ENCODE measurements around the gene WNT11. TPM values are rescaled to one million over a fixed set of nuclear protein-coding genes. Genes with fewer than 3 reads are reported as not detected.

The WNT11 gene
- total and polyA plus RNA-seq, 2 donors from 2014 or later = 0.80 to 2.2 TPM

DNA sequence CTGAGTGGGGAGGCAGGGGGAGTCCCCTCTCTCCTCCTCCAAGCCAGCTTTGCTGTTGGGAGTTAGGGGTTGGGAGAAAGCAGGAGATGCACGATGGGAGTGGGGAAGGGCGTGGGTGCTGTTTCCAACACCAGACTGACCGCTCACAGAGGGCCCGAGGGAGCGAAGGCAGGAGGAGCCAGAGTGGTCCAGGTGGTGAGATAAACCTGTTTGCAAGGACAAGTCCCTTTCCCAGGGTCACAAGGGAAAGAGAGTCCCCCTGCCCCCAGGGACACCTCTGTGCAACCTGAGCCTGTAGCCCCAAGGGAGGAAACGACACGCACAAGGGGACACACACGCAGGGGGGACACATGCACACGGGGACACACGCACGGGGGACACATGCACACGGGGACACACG lies 42.2 kb downstream of the WNT11 start:
- peak in 1 of 5 donors; percentile 18 for DNase-seq
- Histone ChIP-seq H3K36me3 (ENCODE audit: control insufficient read depth in 2 of 3, insufficient read depth in 3 of 3, low read length in 3 of 3) (no peaks in the 10 kb centered on the region), H3K9ac (ENCODE audit: low read length in 3 of 3) (no peak overlapping the region), H3K4me1 (ENCODE audit: control insufficient read depth in 2 of 3, insufficient read depth in 2 of 3, low read depth in 1 of 3, low read length in 3 of 3) (no peaks in the 10 kb centered on the region), H3K9me3 (ENCODE audit: control insufficient read depth in 2 of 3, insufficient read depth in 1 of 3, low read length in 3 of 3) (no peaks in the 10 kb centered on the region), H3K27ac (ENCODE audit: low read depth in 2 of 2, low read length in 2 of 2) (no peak overlapping the region), H3K27me3 (ENCODE audit: control insufficient read depth, insufficient read depth, low read length) (no peaks in the 10 kb centered on the region), H3K4me3 (ENCODE audit: low read length in 3 of 3) (no peak overlapping the region)
- no peak for FAIRE-seq
- intact Hi-C loops (cut with DNase I) = no loop called here
- TF ChIP-seq, protein P1, sequence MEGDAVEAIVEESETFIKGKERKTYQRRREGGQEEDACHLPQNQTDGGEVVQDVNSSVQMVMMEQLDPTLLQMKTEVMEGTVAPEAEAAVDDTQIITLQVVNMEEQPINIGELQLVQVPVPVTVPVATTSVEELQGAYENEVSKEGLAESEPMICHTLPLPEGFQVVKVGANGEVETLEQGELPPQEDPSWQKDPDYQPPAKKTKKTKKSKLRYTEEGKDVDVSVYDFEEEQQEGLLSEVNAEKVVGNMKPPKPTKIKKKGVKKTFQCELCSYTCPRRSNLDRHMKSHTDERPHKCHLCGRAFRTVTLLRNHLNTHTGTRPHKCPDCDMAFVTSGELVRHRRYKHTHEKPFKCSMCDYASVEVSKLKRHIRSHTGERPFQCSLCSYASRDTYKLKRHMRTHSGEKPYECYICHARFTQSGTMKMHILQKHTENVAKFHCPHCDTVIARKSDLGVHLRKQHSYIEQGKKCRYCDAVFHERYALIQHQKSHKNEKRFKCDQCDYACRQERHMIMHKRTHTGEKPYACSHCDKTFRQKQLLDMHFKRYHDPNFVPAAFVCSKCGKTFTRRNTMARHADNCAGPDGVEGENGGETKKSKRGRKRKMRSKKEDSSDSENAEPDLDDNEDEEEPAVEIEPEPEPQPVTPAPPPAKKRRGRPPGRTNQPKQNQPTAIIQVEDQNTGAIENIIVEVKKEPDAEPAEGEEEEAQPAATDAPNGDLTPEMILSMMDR (IDR thresholded peaks at IDR 0.05; ENCODE audit: borderline replicate concordance, extremely low read depth, insufficient read depth) = no peak

DNA sequence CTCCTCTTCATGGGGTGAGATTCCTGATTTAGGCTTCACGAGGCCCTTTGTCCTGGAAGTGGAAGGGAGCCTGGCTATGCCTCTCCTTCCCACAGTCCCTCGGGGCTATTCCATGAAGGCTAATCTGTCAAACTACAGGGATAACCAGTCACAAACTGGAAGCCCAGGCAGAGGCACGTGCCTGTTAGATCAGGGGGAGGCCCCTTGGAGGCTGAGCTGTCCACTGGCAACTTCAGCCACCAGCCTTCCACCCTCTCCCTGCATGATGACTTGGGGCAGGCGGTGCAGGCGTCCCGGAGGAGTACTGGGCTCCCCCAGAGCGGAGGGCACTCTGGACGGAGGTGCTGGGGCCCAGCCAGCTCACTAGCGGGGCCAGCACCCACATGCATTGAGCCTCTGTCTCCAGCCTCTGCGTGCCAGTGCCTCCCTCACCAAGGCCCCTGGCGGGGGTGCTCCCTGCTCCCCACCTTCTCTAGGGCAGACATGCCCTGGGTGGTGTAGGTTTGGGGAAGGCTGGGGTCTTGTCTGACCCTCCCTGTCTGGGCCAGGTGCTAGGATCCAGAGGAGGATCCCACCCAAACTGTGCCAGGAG lies 42.9 kb downstream of the WNT11 start:
- H3K9ac ChIP-seq (ENCODE audit: low read length in 3 of 3) = no peak overlapping the region
- H3K4me1 ChIP-seq (ENCODE audit: control insufficient read depth in 2 of 3, insufficient read depth in 2 of 3, low read depth in 1 of 3, low read length in 3 of 3) = no peaks in the 10 kb centered on the region
- peak in 1 of 5 donors; percentile 61 for DNase-seq
- no peak overlapping the region for H3K27ac ChIP-seq (ENCODE audit: low read depth in 2 of 2, low read length in 2 of 2)
- H3K9me3 ChIP-seq (ENCODE audit: control insufficient read depth in 2 of 3, insufficient read depth in 1 of 3, low read length in 3 of 3) = no peaks in the 10 kb centered on the region
- TF ChIP-seq, protein P1 (IDR thresholded peaks at IDR 0.05; ENCODE audit: borderline replicate concordance, extremely low read depth, insufficient read depth) = no peak
- no peak overlapping the region for H3K4me3 ChIP-seq (ENCODE audit: low read length in 3 of 3)
- no peak for FAIRE-seq
- intact Hi-C loops (cut with DNase I) = no loop called here
- H3K27me3 ChIP-seq (ENCODE audit: control insufficient read depth, insufficient read depth, low read length) = no peaks in the 10 kb centered on the region
- H3K36me3 ChIP-seq (ENCODE audit: control insufficient read depth in 2 of 3, insufficient read depth in 3 of 3, low read length in 3 of 3) = no peaks in the 10 kb centered on the region

DNA sequence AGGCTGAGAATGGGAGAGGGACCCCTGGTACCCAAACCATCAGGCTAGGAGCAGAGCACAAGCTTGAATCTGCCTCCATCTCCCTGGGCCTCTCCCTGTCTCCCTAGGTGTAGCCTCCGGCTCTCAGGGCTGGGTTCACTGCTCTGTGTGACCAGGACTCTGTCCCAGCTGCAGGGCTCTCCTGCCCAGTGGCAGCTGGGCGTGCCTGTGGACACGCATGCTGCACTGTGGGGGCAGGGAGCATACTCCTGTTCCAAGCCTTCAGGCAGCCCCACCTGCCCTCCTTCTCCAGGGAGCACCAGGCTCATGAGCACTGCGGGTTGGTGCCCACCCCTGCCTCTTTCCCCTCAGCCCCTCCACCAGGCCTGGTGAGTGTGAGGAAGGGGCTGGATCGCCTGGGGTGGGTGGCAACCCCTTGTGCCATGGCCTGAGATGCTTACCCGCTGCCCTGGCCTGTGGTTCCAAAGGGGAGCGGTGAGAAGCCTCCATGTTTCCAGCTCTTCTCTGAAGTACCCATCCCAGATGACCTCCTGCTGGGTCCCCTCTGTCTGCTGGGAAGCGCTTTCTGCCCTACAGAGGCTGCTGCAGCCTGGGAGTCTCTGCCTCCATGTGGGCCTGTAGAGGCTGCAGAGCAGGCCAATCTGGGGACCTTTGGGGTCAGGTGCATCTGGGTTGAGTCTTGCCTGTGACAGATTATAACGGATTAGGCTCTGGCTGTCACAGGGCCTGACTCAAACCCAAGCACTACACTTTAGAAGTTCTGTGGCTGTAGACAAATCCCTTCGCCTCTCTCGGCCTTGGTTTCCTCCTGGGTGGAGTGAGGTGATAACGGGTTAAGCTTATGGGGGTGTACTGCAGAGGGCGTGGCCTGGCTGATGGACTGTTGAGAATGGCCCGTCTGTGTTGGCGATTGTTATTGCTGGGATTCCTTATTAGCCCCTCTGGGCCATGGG lies 43.7 kb downstream of the WNT11 start:
- Histone ChIP-seq H3K36me3 (ENCODE audit: control insufficient read depth in 2 of 3, insufficient read depth in 3 of 3, low read length in 3 of 3) (no peaks in the 10 kb centered on the region), H3K27ac (ENCODE audit: low read depth in 2 of 2, low read length in 2 of 2) (no peak overlapping the region), H3K9ac (ENCODE audit: low read length in 3 of 3) (no peak overlapping the region), H3K4me3 (ENCODE audit: low read length in 3 of 3) (no peak overlapping the region), H3K9me3 (ENCODE audit: control insufficient read depth in 2 of 3, insufficient read depth in 1 of 3, low read length in 3 of 3) (no peaks in the 10 kb centered on the region), H3K4me1 (ENCODE audit: control insufficient read depth in 2 of 3, insufficient read depth in 2 of 3, low read depth in 1 of 3, low read length in 3 of 3) (no peaks in the 10 kb centered on the region), H3K27me3 (ENCODE audit: control insufficient read depth, insufficient read depth, low read length) (no peaks in the 10 kb centered on the region)
- TF ChIP-seq, protein P1 (IDR thresholded peaks at IDR 0.05; ENCODE audit: borderline replicate concordance, extremely low read depth, insufficient read depth) = no peak
- intact Hi-C loops (cut with DNase I) = no loop called here
- DNase-seq (peak; percentile 46 to 70 (median 53)), FAIRE-seq (no peak)
